ENCODE data around the gene AUNIP. TPM values are rescaled to one million over a fixed set of nuclear protein-coding genes. Genes with fewer than 3 reads are reported as not detected.

Gene AUNIP
- total and polyA plus RNA-seq, 2 donors (not counting 3 experiments of a cell fraction or from before 2014, with no cell fraction given): 1.8 to 4.5 TPM

- H3K27ac ChIP-seq (ENCODE audit: insufficient read depth, low read depth, low read length): no peak overlapping the region
- no peak overlapping the region for H2AFZ ChIP-seq (ENCODE audit: low read depth, low read length)
- H3K36me3 ChIP-seq (ENCODE audit: control insufficient read depth in 2 of 2, extremely low read depth in 1 of 2, insufficient read depth in 2 of 2, low read length in 2 of 2): peaks cover 0 to 29% of the 10 kb centered on the region in 2 experiments
- CTCF ChIA-PET: interaction anchor here (1.1 kb wide), 1 partner anchor 179 kb away, joined by 4 read pairs; the partner anchor contains the start of gene PAFAH2
- H3K9me1 ChIP-seq (replicated peaks; ENCODE audit: control insufficient read depth, extremely low read depth, insufficient read depth, low read length): no peaks in the 10 kb centered on the region
- BruUV-seq (replicated peaks): no TSS peak
- POLR2A ChIA-PET: no interaction called here
- H3K4me3 ChIP-seq (replicated peaks in 1 of 3; ENCODE audit: insufficient read depth in 1 of 3, low read depth in 1 of 3, low read length in 3 of 3): no peak overlapping the region
- no peak for DNase-seq (ENCODE audit: low read depth, low spot score)
- H3K4me2 ChIP-seq (ENCODE audit: insufficient read depth, low read length): no peak overlapping the region
- H4K20me1 ChIP-seq (replicated peaks; ENCODE audit: control insufficient read depth, extremely low read depth, insufficient read depth, low read length): no peaks in the 10 kb centered on the region
- no peak for FAIRE-seq
- dilution Hi-C loops (cut with MboI; ENCODE audit: extremely low pct_ligation_motif_present, low sequenced_read_pairs): no loop called here
- H3K79me2 ChIP-seq (ENCODE audit: control insufficient read depth, insufficient read depth, low read length): peaks cover 9% of the 10 kb centered on the region
- no peak overlapping the region for H3K9ac ChIP-seq (replicated peaks; ENCODE audit: extremely low read depth, insufficient read depth, low read length)
- intact Hi-C loops (cut with micrococcal nuclease): no loop called here
- H3K4me1 ChIP-seq (ENCODE audit: control insufficient read depth, extremely low read depth, insufficient read depth, low read length): peaks cover 14% of the 10 kb centered on the region
- H3K27me3 ChIP-seq (ENCODE audit: control insufficient read depth in 2 of 2, insufficient read depth in 2 of 2, low read length in 2 of 2): no peaks in the 10 kb centered on the region
- no peak for TF ChIP-seq EZH2 (IDR thresholded peaks at IDR 0.05; ENCODE audit: borderline replicate concordance, low read depth, low read length, severe bottlenecking)
- no peak for TF ChIP-seq FOS (IDR thresholded peaks at IDR 0.05; ENCODE audit: borderline replicate concordance, insufficient read depth, low read length)
- no peaks in the 10 kb centered on the region for H3K9me3 ChIP-seq (replicated peaks; ENCODE audit: control insufficient read depth, insufficient read depth, low read length)
These were observed 41.3 kb downstream of the AUNIP start for GRCh38 chr1:25817840-25818501.

- dilution Hi-C loops (cut with MboI; ENCODE audit: extremely low pct_ligation_motif_present, low sequenced_read_pairs) (no loop called here), intact Hi-C loops (cut with micrococcal nuclease) (no loop called here)
- no peaks in the 10 kb centered on the region for H3K9me3 ChIP-seq (replicated peaks; ENCODE audit: control insufficient read depth, insufficient read depth, low read length)
- H3K79me2 ChIP-seq (ENCODE audit: control insufficient read depth, insufficient read depth, low read length): peaks cover 4% of the 10 kb centered on the region
- FAIRE-seq (no peak), DNase-seq (ENCODE audit: low read depth, low spot score) (no peak)
- H4K20me1 ChIP-seq (replicated peaks; ENCODE audit: control insufficient read depth, extremely low read depth, insufficient read depth, low read length): no peaks in the 10 kb centered on the region
- H3K4me1 ChIP-seq (ENCODE audit: control insufficient read depth, extremely low read depth, insufficient read depth, low read length): peaks cover 9% of the 10 kb centered on the region
- POLR2A ChIA-PET: no interaction called here
- no TSS peak for BruUV-seq (replicated peaks)
- no peaks in the 10 kb centered on the region for H3K27me3 ChIP-seq (ENCODE audit: control insufficient read depth in 2 of 2, insufficient read depth in 2 of 2, low read length in 2 of 2)
- no peaks in the 10 kb centered on the region for H3K9me1 ChIP-seq (replicated peaks; ENCODE audit: control insufficient read depth, extremely low read depth, insufficient read depth, low read length)
- H2AFZ ChIP-seq (ENCODE audit: low read depth, low read length): no peak overlapping the region
- H3K27ac ChIP-seq (ENCODE audit: insufficient read depth, low read depth, low read length): no peak overlapping the region
- H3K36me3 ChIP-seq (ENCODE audit: control insufficient read depth in 2 of 2, extremely low read depth in 1 of 2, insufficient read depth in 2 of 2, low read length in 2 of 2): peaks cover 3 to 40% of the 10 kb centered on the region in 2 experiments
- H3K9ac ChIP-seq (replicated peaks; ENCODE audit: extremely low read depth, insufficient read depth, low read length): no peak overlapping the region
- CTCF ChIA-PET: no interaction called here
- H3K4me3 ChIP-seq (replicated peaks in 1 of 3; ENCODE audit: insufficient read depth in 1 of 3, low read depth in 1 of 3, low read length in 3 of 3): no peak overlapping the region
- no peak overlapping the region for H3K4me2 ChIP-seq (ENCODE audit: insufficient read depth, low read length)
- TF ChIP-seq EZH2 (IDR thresholded peaks at IDR 0.05; ENCODE audit: borderline replicate concordance, low read depth, low read length, severe bottlenecking) (no peak), POLR2AphosphoS5 (IDR thresholded peaks at IDR 0.05; ENCODE audit: insufficient read depth, low read depth, low read length) (no peak), CTCF (IDR thresholded peaks at IDR 0.05; ENCODE audit: extremely low read depth in 1 of 2, insufficient read depth in 1 of 2, low read depth in 1 of 2, low read length in 2 of 2) (no peak), MAX (IDR thresholded peaks at IDR 0.05; ENCODE audit: insufficient read depth, insufficient read length) (no peak), JUN (IDR thresholded peaks at IDR 0.05; ENCODE audit: borderline replicate concordance, insufficient read depth, insufficient read length, low read depth) (no peak), MYC (IDR thresholded peaks at IDR 0.05; ENCODE audit: low read depth, low read length) (no peak), FOS (IDR thresholded peaks at IDR 0.05; ENCODE audit: borderline replicate concordance, insufficient read depth, low read length) (no peak)
These were observed 43.0 kb downstream of the AUNIP start for GRCh38 chr1:25816112-25816718.
